DND-41 (cell line): ENCODE results near the gene TSPAN19.

ENCODE experiments used
- ATAC-seq: fragments of 200-7000 bp; cut with Tn5 transposase; 3 replicates; pipeline ENCODE4 v1.9.1; 2021; ENCODE audit warnings: low read depth; ENCODE audit not compliant: insufficient read depth
- DNase-seq: peaks from one replicate; pipeline ENCODE4 v3.0.0-alpha.2; 2020
- H2AFZ ChIP-seq: 2 replicates; pipeline ENCODE4 v1.6.0; 2012; ENCODE audit warnings: low read depth, low read length
- H3K27ac ChIP-seq: 2 replicates; pipeline ENCODE4 v1.5.1; 2012; ENCODE audit warnings: low read length, inconsistent platforms
- H3K27me3 ChIP-seq: fragments of 200-600 bp; sonication (generic); 2 replicates; pipeline ENCODE4 v1.6.0; 2012; ENCODE audit warnings: low read length, mild to moderate bottlenecking, inconsistent platforms; ENCODE audit not compliant: insufficient read depth, poor library complexity
- H3K36me3 ChIP-seq: 2 replicates; pipeline ENCODE4 v1.5.1; 2012; ENCODE audit warnings: low read length, inconsistent platforms; ENCODE audit not compliant: insufficient read depth
- H3K4me1 ChIP-seq: 2 replicates; pipeline ENCODE4 v1.5.1; 2012; ENCODE audit warnings: mild to moderate bottlenecking, low read length; ENCODE audit not compliant: insufficient read depth
- H3K4me2 ChIP-seq: 2 replicates; pipeline ENCODE4 v1.6.0; 2012; ENCODE audit warnings: mild to moderate bottlenecking, moderate library complexity, low read length, inconsistent platforms; ENCODE audit not compliant: insufficient read depth
- H3K4me3 ChIP-seq, 2 experiments: fragments of 200-600 bp in 1 of 2; shearing (Covaris generic) in 1 of 2; 2 replicates each; pipeline ENCODE4 v1.5.1; 2012 to 2016; ENCODE audit warnings: inconsistent platforms in 2 of 2, low read length in 2 of 2, mild to moderate bottlenecking in 2 of 2, low read depth in 1 of 2, moderate library complexity in 1 of 2
- H3K79me2 ChIP-seq: 2 replicates; pipeline ENCODE4 v1.6.0; 2012; ENCODE audit warnings: low read length, inconsistent platforms; ENCODE audit not compliant: insufficient read depth
- H3K9ac ChIP-seq: 2 replicates; pipeline ENCODE4 v1.6.0; 2012; ENCODE audit warnings: low read depth, mild to moderate bottlenecking, inconsistent platforms, low read length, moderate library complexity
- H3K9me3 ChIP-seq: 2 replicates; pipeline ENCODE4 v1.5.1; 2012; ENCODE audit warnings: low read length, moderate library complexity, mild to moderate bottlenecking, inconsistent platforms; ENCODE audit not compliant: insufficient read depth, severe bottlenecking
- H4K20me1 ChIP-seq: 2 replicates; pipeline ENCODE4 v1.6.0; 2012; ENCODE audit warnings: low read length; ENCODE audit not compliant: insufficient read depth
- EZH2 ChIP-seq: IDR thresholded peaks from 3 replicates; pipeline ENCODE4 v1.6.1; 2012; ENCODE audit warnings: borderline replicate concordance, low read depth, mild to moderate bottlenecking, moderate library complexity, low read length, inconsistent platforms; ENCODE audit not compliant: severe bottlenecking
- TF ChIP-seq, protein P1 (sequence below): IDR thresholded peaks from 2 replicates; pipeline ENCODE4 v1.5.1; 2012; ENCODE audit warnings: borderline replicate concordance, low read length, moderate library complexity, mild to moderate bottlenecking; ENCODE audit not compliant: poor library complexity, severe bottlenecking; ENCODE audit errors: extremely low read depth

Gene TSPAN19

DNA sequence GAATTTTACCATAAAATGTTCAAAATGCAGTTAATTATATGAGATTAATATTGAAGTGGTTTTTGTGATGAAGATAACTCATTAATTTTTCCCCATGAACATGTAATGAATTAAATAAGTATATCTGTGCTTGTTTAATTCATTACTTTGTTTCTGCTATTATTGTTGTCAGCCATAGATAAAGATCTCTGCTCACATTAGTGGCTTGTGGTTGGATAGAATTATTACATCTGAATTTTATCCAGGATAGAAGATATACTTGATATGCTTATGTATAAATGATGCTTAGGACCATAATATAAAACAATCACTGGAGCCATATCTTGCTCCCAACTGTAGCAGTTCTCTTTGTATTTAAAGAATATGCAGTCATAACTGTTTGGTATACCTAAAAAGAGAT lies 18.5 kb downstream of the TSPAN19 start:
- Histone ChIP-seq H3K27me3 (no peaks in the 10 kb centered on the region), H3K9me3 (no peaks in the 10 kb centered on the region), H3K36me3 (no peaks in the 10 kb centered on the region), H3K4me3 (no peak overlapping the region), H3K9ac (no peak overlapping the region), H3K4me1 (no peaks in the 10 kb centered on the region), H3K79me2 (no peaks in the 10 kb centered on the region), H4K20me1 (no peaks in the 10 kb centered on the region), H3K27ac (no peak overlapping the region), H2AFZ (no peak overlapping the region), H3K4me2 (no peak overlapping the region)
- no peak for DNase-seq
- no peak for ATAC-seq
- TF ChIP-seq EZH2: no peak
- TF ChIP-seq, protein P1, sequence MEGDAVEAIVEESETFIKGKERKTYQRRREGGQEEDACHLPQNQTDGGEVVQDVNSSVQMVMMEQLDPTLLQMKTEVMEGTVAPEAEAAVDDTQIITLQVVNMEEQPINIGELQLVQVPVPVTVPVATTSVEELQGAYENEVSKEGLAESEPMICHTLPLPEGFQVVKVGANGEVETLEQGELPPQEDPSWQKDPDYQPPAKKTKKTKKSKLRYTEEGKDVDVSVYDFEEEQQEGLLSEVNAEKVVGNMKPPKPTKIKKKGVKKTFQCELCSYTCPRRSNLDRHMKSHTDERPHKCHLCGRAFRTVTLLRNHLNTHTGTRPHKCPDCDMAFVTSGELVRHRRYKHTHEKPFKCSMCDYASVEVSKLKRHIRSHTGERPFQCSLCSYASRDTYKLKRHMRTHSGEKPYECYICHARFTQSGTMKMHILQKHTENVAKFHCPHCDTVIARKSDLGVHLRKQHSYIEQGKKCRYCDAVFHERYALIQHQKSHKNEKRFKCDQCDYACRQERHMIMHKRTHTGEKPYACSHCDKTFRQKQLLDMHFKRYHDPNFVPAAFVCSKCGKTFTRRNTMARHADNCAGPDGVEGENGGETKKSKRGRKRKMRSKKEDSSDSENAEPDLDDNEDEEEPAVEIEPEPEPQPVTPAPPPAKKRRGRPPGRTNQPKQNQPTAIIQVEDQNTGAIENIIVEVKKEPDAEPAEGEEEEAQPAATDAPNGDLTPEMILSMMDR: no peak

DNA sequence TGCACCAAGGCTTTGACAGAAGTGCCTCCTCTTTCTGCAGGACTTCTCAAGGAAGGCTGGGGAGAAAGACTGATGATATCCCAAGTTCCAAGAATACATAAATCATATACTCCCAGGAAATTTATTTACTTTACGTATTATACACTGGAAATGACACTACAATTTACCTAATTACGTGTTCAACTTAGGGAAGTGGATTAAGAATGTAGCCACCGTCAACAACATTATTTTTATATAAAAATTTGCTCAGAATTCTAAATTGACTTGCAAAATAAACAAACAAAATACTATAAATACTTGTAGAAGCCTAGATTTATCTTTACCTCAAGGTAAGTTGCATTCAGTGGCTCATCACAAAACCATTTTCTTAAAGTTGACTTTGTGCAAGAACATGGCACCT lies 18.9 kb downstream of the TSPAN19 start:
- no peaks in the 10 kb centered on the region for H4K20me1 ChIP-seq

DNA sequence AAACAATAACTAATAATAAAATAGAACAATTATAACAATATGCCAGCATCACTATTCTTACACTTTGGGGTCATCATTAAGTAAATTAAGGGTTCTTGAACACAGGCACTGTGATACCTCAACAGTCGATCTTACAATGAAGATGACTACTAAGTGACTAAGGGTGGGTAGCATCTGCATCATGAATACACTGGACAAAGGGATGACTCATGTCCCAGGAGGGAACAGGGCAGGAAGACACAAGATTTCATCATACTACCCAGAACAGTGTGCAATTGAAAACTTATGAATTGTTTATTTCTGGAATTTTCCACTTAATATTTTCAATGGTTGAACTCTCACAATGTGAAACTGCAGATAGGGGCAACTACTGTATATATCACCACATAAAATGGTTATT lies 19.7 kb downstream of the TSPAN19 start:
- Histone ChIP-seq H3K9me3 (no peaks in the 10 kb centered on the region), H3K9ac (no peak overlapping the region), H3K4me2 (no peak overlapping the region), H4K20me1 (no peaks in the 10 kb centered on the region), H3K27ac (no peak overlapping the region), H3K4me1 (no peaks in the 10 kb centered on the region), H3K79me2 (no peaks in the 10 kb centered on the region), H2AFZ (no peak overlapping the region), H3K27me3 (no peaks in the 10 kb centered on the region), H3K36me3 (no peaks in the 10 kb centered on the region), H3K4me3 (no peak overlapping the region)
- TF ChIP-seq, protein P1: no peak
- no peak for TF ChIP-seq EZH2
- ATAC-seq: no peak
- DNase-seq: no peak

More for the DNA sequence above, 18.9 kb downstream of the TSPAN19 start:
- ATAC-seq: no peak
- Histone ChIP-seq H3K4me1 (no peaks in the 10 kb centered on the region), H3K79me2 (no peaks in the 10 kb centered on the region), H3K27ac (no peak overlapping the region), H3K9me3 (no peaks in the 10 kb centered on the region), H3K9ac (no peak overlapping the region), H3K4me3 (no peak overlapping the region), H3K4me2 (no peak overlapping the region), H3K36me3 (no peaks in the 10 kb centered on the region), H3K27me3 (no peaks in the 10 kb centered on the region), H2AFZ (no peak overlapping the region)
- no peak for DNase-seq
- TF ChIP-seq, protein P1: no peak
- no peak for TF ChIP-seq EZH2

DNA sequence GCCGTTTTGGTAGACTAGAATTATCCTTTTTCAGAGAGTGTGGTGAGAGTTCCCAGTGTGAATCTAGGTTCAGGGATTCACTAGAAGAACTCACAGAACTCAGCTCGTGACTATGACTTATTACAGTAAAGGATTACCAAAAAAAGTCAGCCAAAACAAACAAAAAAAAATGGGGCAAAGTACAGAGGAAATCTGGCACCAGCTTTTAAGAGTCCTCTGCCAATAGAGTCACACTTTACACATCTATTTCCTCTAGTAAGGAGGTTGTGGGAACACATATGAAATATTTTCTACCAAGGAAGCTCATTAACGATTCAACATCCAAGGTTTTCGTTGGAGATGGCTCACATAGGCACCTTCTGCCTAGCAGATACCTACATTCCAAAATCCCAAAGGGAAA lies 28.2 kb downstream of the TSPAN19 start:
- Histone ChIP-seq H3K4me3 (no peak overlapping the region), H4K20me1 (no peaks in the 10 kb centered on the region), H3K79me2 (no peaks in the 10 kb centered on the region), H3K4me1 (no peaks in the 10 kb centered on the region), H3K9me3 (no peaks in the 10 kb centered on the region), H3K36me3 (no peaks in the 10 kb centered on the region), H3K27me3 (no peaks in the 10 kb centered on the region), H3K9ac (no peak overlapping the region), H2AFZ (no peak overlapping the region), H3K27ac (no peak overlapping the region), H3K4me2 (no peak overlapping the region)
- no peak for DNase-seq
- no peak for ATAC-seq
- TF ChIP-seq, protein P1: no peak
- TF ChIP-seq EZH2: no peak
